ENCODE measurements around the gene VASH2.

Gene VASH2

GRCh38 chr1:212994926-212995325 lies 44.6 kb downstream of the VASH2 start:
- ATAC-seq = no peak
- TF ChIP-seq ISL1 (CRISPR knock-in tag; IDR thresholded peaks at IDR 0.05) (no peak), TOX (CRISPR knock-in tag; IDR thresholded peaks at IDR 0.05; ENCODE audit: borderline replicate concordance) (no peak), ZFP3 (CRISPR knock-in tag; IDR thresholded peaks at IDR 0.05) (no peak), TSHZ2 (CRISPR knock-in tag; IDR thresholded peaks at IDR 0.05) (no peak), CSRNP3 (CRISPR knock-in tag; IDR thresholded peaks at IDR 0.05) (no peak), ZNF565 (CRISPR knock-in tag; conservative IDR thresholded peaks at IDR 0.05; ENCODE audit: low read depth) (no peak)

- TF ChIP-seq GLIS3 (CRISPR knock-in tag; IDR thresholded peaks at IDR 0.05) (no peak), PPARA (CRISPR knock-in tag; IDR thresholded peaks at IDR 0.05; ENCODE audit: borderline replicate concordance) (no peak), CREB5 (CRISPR knock-in tag; IDR thresholded peaks at IDR 0.05; ENCODE audit: low read depth) (no peak), BACH2 (CRISPR knock-in tag; IDR thresholded peaks at IDR 0.05; ENCODE audit: borderline replicate concordance) (no peak), ZFP3 (CRISPR knock-in tag; IDR thresholded peaks at IDR 0.05) (no peak), OSR1 (CRISPR knock-in tag; IDR thresholded peaks at IDR 0.05) (no peak), CSDC2 (CRISPR knock-in tag; IDR thresholded peaks at IDR 0.05) (no peak), ESRRG (CRISPR knock-in tag; IDR thresholded peaks at IDR 0.05) (no peak), SNAI2 (CRISPR knock-in tag; IDR thresholded peaks at IDR 0.05) (no peak), CSRNP3 (CRISPR knock-in tag; IDR thresholded peaks at IDR 0.05) (no peak), ZC3H10 (CRISPR knock-in tag; IDR thresholded peaks at IDR 0.05) (no peak), ISL1 (CRISPR knock-in tag; IDR thresholded peaks at IDR 0.05) (no peak), ZNF70 (CRISPR knock-in tag; IDR thresholded peaks at IDR 0.05) (no peak), ZNF565 (CRISPR knock-in tag; conservative IDR thresholded peaks at IDR 0.05; ENCODE audit: low read depth) (no peak), PATZ1 (CRISPR knock-in tag; IDR thresholded peaks at IDR 0.05; ENCODE audit: borderline replicate concordance) (no peak), TOX (CRISPR knock-in tag; IDR thresholded peaks at IDR 0.05; ENCODE audit: borderline replicate concordance) (no peak), ARNTL (CRISPR knock-in tag; IDR thresholded peaks at IDR 0.05; ENCODE audit: borderline replicate concordance, low read depth) (no peak)
- ATAC-seq = no peak
These were observed 52.9 kb downstream of the VASH2 start for GRCh38 chr1:213003256-213003655.

- no peak for ATAC-seq
- no peak for TF ChIP-seq ISL1 (CRISPR knock-in tag; IDR thresholded peaks at IDR 0.05)
- no peak for TF ChIP-seq SNAI2 (CRISPR knock-in tag; IDR thresholded peaks at IDR 0.05)
- TF ChIP-seq ESRRG (CRISPR knock-in tag; IDR thresholded peaks at IDR 0.05) = no peak
- TF ChIP-seq ZNF70 (CRISPR knock-in tag; IDR thresholded peaks at IDR 0.05) = no peak
- TF ChIP-seq ZNF8 (CRISPR knock-in tag; IDR thresholded peaks at IDR 0.05) = no peak
- TF ChIP-seq BACH2 (CRISPR knock-in tag; IDR thresholded peaks at IDR 0.05; ENCODE audit: borderline replicate concordance) = no peak
- TF ChIP-seq CSRNP3 (CRISPR knock-in tag; IDR thresholded peaks at IDR 0.05) = no peak
- no peak for TF ChIP-seq CREB5 (CRISPR knock-in tag; IDR thresholded peaks at IDR 0.05; ENCODE audit: low read depth)
- TF ChIP-seq CSDC2 (CRISPR knock-in tag; IDR thresholded peaks at IDR 0.05) = no peak
- TF ChIP-seq ZNF565 (CRISPR knock-in tag; conservative IDR thresholded peaks at IDR 0.05; ENCODE audit: low read depth) = no peak
- no peak for TF ChIP-seq TOX (CRISPR knock-in tag; IDR thresholded peaks at IDR 0.05; ENCODE audit: borderline replicate concordance)
- TF ChIP-seq ARNTL (CRISPR knock-in tag; IDR thresholded peaks at IDR 0.05; ENCODE audit: borderline replicate concordance, low read depth) = no peak
- no peak for TF ChIP-seq TSHZ2 (CRISPR knock-in tag; IDR thresholded peaks at IDR 0.05)
These were observed 58.2 kb downstream of the VASH2 start for GRCh38 chr1:213008564-213008963.

Measured in SK-N-SH treated with all-trans-retinoic acid at 6 μM for 48 hours (cell line).